Hematopoietic multipotent progenitor cell (in vitro differentiated cells): ENCODE results near the gene KIAA1191. TPM values are rescaled to one million over a fixed set of nuclear protein-coding genes. Genes with fewer than 3 reads are reported as not detected.
"Not testable (repeated sequence)": the region's sequence is repeated elsewhere in the genome, so short reads cannot be mapped to it uniquely, and the experiment has no call there.

Experiments
- DNase-seq, 3 donors: peaks; one replicate each; pipeline ENCODE4 v3.0.0-alpha.2; 2011 to 2015; ENCODE audit warnings: low read depth in 2 of 3, low spot score in 2 of 3
- total RNA-seq: library from RNA; depleted of rRNA; stranded (reverse); fragments of >200 nt; gene quantifications from one replicate; pipeline ENCODE4 v1.2.3, GENCODE V29; 2012

KIAA1191 gene
- total RNA-seq: 56.3 TPM

- DNase-seq: peak; percentile 84 to 95 (median 95)
These were observed at the start of gene KIAA1191 for GRCh38 chr5:176361437-176362232. KIAA1191 (minus strand) TSS chr5:176361764; CDS start chr5:176359508, 2,256 bp downstream.

- DNase-seq: no peak
These were observed 49.1 kb upstream of the KIAA1191 start for GRCh38 chr5:176410486-176411180.

- no peak for DNase-seq
These were observed 48.2 kb upstream of the KIAA1191 start for GRCh38 chr5:176409765-176410164.

- DNase-seq: no peak
These were observed 47.0 kb upstream of the KIAA1191 start for GRCh38 chr5:176408590-176408989.

GRCh38 chr5:176408252-176408573, 46.6 kb upstream of the KIAA1191 start:
- not testable (repeated sequence) for DNase-seq

GRCh38 chr5:176407456-176408251, 46.1 kb upstream of the KIAA1191 start:
- DNase-seq: no peak

GRCh38 chr5:176406436-176407052, 45.0 kb upstream of the KIAA1191 start:
- DNase-seq: no peak

GRCh38 chr5:176405656-176406435, 44.3 kb upstream of the KIAA1191 start:
- DNase-seq: no peak

- no peak for DNase-seq
These were observed 40.0 kb upstream of the KIAA1191 start for GRCh38 chr5:176401281-176402205.

GRCh38 chr5:176400382-176401156, 39.0 kb upstream of the KIAA1191 start:
- no peak for DNase-seq

- DNase-seq: no peak
These were observed 36.3 kb upstream of the KIAA1191 start for GRCh38 chr5:176397736-176398420.

GRCh38 chr5:176396330-176396729, 34.8 kb upstream of the KIAA1191 start:
- DNase-seq: no peak

GRCh38 chr5:176394881-176395675, 33.5 kb upstream of the KIAA1191 start:
- DNase-seq: no peak

GRCh38 chr5:176394096-176394495, 32.5 kb upstream of the KIAA1191 start:
- no peak for DNase-seq

- no peak for DNase-seq
These were observed 31.0 kb upstream of the KIAA1191 start for GRCh38 chr5:176392526-176392925.

- no peak for DNase-seq
These were observed 30.4 kb upstream of the KIAA1191 start for GRCh38 chr5:176391999-176392398.

- DNase-seq: no peak
These were observed 29.9 kb upstream of the KIAA1191 start for GRCh38 chr5:176391479-176391878.
